Prostate gland (tissue), 2 donors: ENCODE results near the gene VASN. TPM values are rescaled to one million over a fixed set of nuclear protein-coding genes. Genes with fewer than 3 reads are reported as not detected.

Source experiments
- DNase-seq: peaks from one replicate; pipeline ENCODE4 v3.0.0-alpha.2; 2019; ENCODE audit warnings: low spot score
- H3K27ac ChIP-seq, 2 donors: fragments of 200-600 bp; sonication (generic); 2 replicates each; pipeline ENCODE4 v1.5.1; 2017 to 2019
- H3K27me3 ChIP-seq: fragments of 200-600 bp; sonication (generic); replicated peaks from 2 replicates; pipeline ENCODE4 v1.5.1; 2019; ENCODE audit not compliant: insufficient read depth
- H3K36me3 ChIP-seq, 2 donors: fragments of 200-600 bp; sonication (generic); 1 replicate in 1 of 2; 2 replicates in 1 of 2; pipeline versions ENCODE4 v1.5.1 to v1.8.1; 2017 to 2019
- H3K4me1 ChIP-seq: fragments of 200-600 bp; sonication (generic); replicated peaks from 2 replicates; pipeline ENCODE4 v1.5.1; 2019
- H3K4me3 ChIP-seq, 2 donors: fragments of 200-600 bp; sonication (generic); 2 replicates each; pipeline ENCODE4 v1.5.1; 2017 to 2019
- H3K9me3 ChIP-seq: fragments of 200-600 bp; sonication (generic); 2 replicates; pipeline ENCODE4 v1.5.1; 2017
- CTCF ChIP-seq, 4 experiments: fragments of 200-600 bp in 2 of 4; fragments of 450-650 bp in 2 of 4; sonication (generic) in 2 of 4; IDR thresholded peaks; 1 replicate in 3 of 4; 2 replicates in 1 of 4; pipeline ENCODE4 v1.5.1; 2016 to 2019; ENCODE audit warnings: antibody characterized with exemption in 4 of 4, mild to moderate bottlenecking in 2 of 4, moderate library complexity in 2 of 4
- POLR2A ChIP-seq: fragments of 450-650 bp; IDR thresholded peaks from one replicate; pipeline ENCODE4 v1.6.1; 2016; ENCODE audit warnings: antibody characterized with exemption, mild to moderate bottlenecking
- POLR2AphosphoS5 ChIP-seq: sonication (generic); formaldehyde crosslinking; IDR thresholded peaks from one replicate; pipeline ENCODE4 v1.6.1; 2017; ENCODE audit warnings: antibody characterized with exemption
- WGBS: methylation state at CpG from one replicate; pipeline ENCODE4 v1.1.5; 2018; 5-methylcytosine and 5-hydroxymethylcytosine counted together
- intact Hi-C: fragments of 100-400 bp; cut with DNase I; formaldehyde crosslinking; loops from one replicate; pipeline ENCODE4 v1.14.2; 2022
- total RNA-seq, 2 donors: library from RNA; depleted of rRNA; stranded (reverse); fragments of >200 nt; gene quantifications; one replicate each; pipeline ENCODE4 v1.1.0, GENCODE V29; 2016

The VASN gene
- 10 to 100 TPM; 13.1 to 97.4 TPM for total RNA-seq

- Histone ChIP-seq H3K27ac (peak within 1 kb of the TSS; percentile 74 to 76), H3K4me3 (peak within 1 kb of the TSS; percentile 72 to 82), H3K27me3 (no peaks in the 10 kb centered on the region), H3K36me3 (no peaks in the 10 kb centered on the region), H3K4me1 (peaks cover 33% of the 10 kb centered on the region), H3K9me3 (no peaks in the 10 kb centered on the region)
- 3% methylated on average over 33 of the region's 50 CpGs for WGBS
- intact Hi-C loops, result no loop called here
- DNase-seq, result peak; percentile 85
- TF ChIP-seq POLR2A (peak; percentile 98), POLR2AphosphoS5 (peak; percentile 94), CTCF (IDR thresholded peaks at IDR 0.05) (no peak)
Observed at GRCh38 chr16:4371357-4372000, at the start of gene VASN. TSS of gene VASN (plus strand) at chr16:4371848. CDS start at chr16:4380878, 9,030 bp downstream.

- Histone ChIP-seq H3K9me3 (no peaks in the 10 kb centered on the region), H3K4me3 (no peak overlapping the region), H3K27me3 (no peaks in the 10 kb centered on the region), H3K27ac (peak overlapping the region in 1 of 2 donors; percentile 1), H3K4me1 (peaks cover 16% of the 10 kb centered on the region), H3K36me3 (no peaks in the 10 kb centered on the region)
- no peak for DNase-seq
- 76% methylated on average over 24 of the region's 30 CpGs for WGBS
- intact Hi-C loops, result no loop called here
- TF ChIP-seq POLR2A, result no peak
- TF ChIP-seq POLR2AphosphoS5, result no peak
- TF ChIP-seq CTCF (IDR thresholded peaks at IDR 0.05), result no peak
Observed at GRCh38 chr16:4322121-4323052, 49.3 kb upstream of the VASN start.

- DNase-seq, result peak; percentile 48
- H3K4me3 ChIP-seq, result no peak overlapping the region
- 29% methylated on average over 17 of the region's 21 CpGs for WGBS
Observed at GRCh38 chr16:4323071-4323844, 48.4 kb upstream of the VASN start.

GRCh38 chr16:4323845-4324488 is 47.7 kb upstream of the VASN start:
- H3K27ac ChIP-seq, result peak overlapping the region; percentile 70 to 75
- no peak for DNase-seq
- H3K9me3 ChIP-seq, result no peaks in the 10 kb centered on the region
- TF ChIP-seq POLR2AphosphoS5, result peak; percentile 20
- TF ChIP-seq CTCF (IDR thresholded peaks at IDR 0.05), result no peak
- TF ChIP-seq POLR2A, result peak; percentile 8
- H3K4me3 ChIP-seq, result no peak overlapping the region
- H3K4me1 ChIP-seq, result peaks cover 17% of the 10 kb centered on the region
- intact Hi-C loops, result no loop called here
- no peaks in the 10 kb centered on the region for H3K27me3 ChIP-seq
- WGBS, result 12% methylated on average over 11 of the region's 12 CpGs
- H3K36me3 ChIP-seq, result no peaks in the 10 kb centered on the region

More at GRCh38 chr16:4323071-4323844, 48.4 kb upstream of the VASN start:
- H3K9me3 ChIP-seq, result no peaks in the 10 kb centered on the region
- no peaks in the 10 kb centered on the region for H3K27me3 ChIP-seq
- TF ChIP-seq POLR2A (no peak), POLR2AphosphoS5 (peak; percentile 21), CTCF (IDR thresholded peaks at IDR 0.05) (no peak)
- H3K27ac ChIP-seq, result peak overlapping the region; percentile 70 to 75
- intact Hi-C loops, result no loop called here
- no peaks in the 10 kb centered on the region for H3K36me3 ChIP-seq
- peaks cover 17% of the 10 kb centered on the region for H3K4me1 ChIP-seq
